ENCODE results near the gene ZNF214. TPM values are rescaled to one million over a fixed set of nuclear protein-coding genes. Genes with fewer than 3 reads are reported as not detected.
A peak's percentile ranks its signal among the peaks of the same experiment; 100 is the strongest.

Gene ZNF214
- 1 to 10 TPM in 2 of 4 donors, under 1 TPM in 1, not detected in 1; 0.60 to 2.4 (median 1.1) TPM for total RNA-seq

- intact Hi-C loops (cut with DNase I; ENCODE audit: low total_unique reads) (no loop called here), in situ Hi-C loops (cut with MboI; ENCODE audit: low pct_ligation_motif_present in 1 of 4, low pct_unique_long_range_greater_than_20kb in 1 of 4, low sequenced_read_pairs in 3 of 4) (no loop called here)
- Histone ChIP-seq H3K27ac (peak within 1 kb of the TSS; percentile 74 to 88 (median 80)), H3K9me3 (no peaks in the 10 kb centered on the region), H3K27me3 (no peaks in the 10 kb centered on the region), H3K4me1 (peaks cover 5 to 15% (median 9%) of the 10 kb centered on the region in 4 donors), H3K4me3 (peak within 1 kb of the TSS; percentile 55 to 81 (median 71)), H3K36me3 (no peaks in the 10 kb centered on the region)
- peak; percentile 94 for DNase-seq
- TF ChIP-seq POLR2A (IDR thresholded peaks at IDR 0.05) (no peak), POLR2AphosphoS5 (IDR thresholded peaks at IDR 0.05) (peak in 2 of 3 donors; percentile 20 to 41)
- WGBS, 2 donors (ENCODE audit: low coverage in 1 of 2), result 8% methylated on average over 43 of the region's 47 CpGs; no CpG with 5 or more reads in 1 of the 2 donors
Measured at GRCh38 chr11:7020183-7020917, at the start of gene ZNF214, which contains the start of gene NLRP14. Gene ZNF214, minus strand, starts transcription at chr11:7020346. Its CDS starts 17,511 bp downstream, at chr11:7002835. Gene NLRP14, plus strand, starts transcription at chr11:7020479. Its CDS starts 18,108 bp downstream, at chr11:7038587.

- no peaks in the 10 kb centered on the region for H3K27me3 ChIP-seq
- no peaks in the 10 kb centered on the region for H3K9me3 ChIP-seq
- no peak overlapping the region for H3K27ac ChIP-seq
- H3K4me3 ChIP-seq, result no peak overlapping the region
- H3K4me1 ChIP-seq, result no peaks in the 10 kb centered on the region
- DNase-seq, result no peak
- WGBS, 2 donors (ENCODE audit: low coverage in 1 of 2), result 90% methylated on average over 2 of the region's 2 CpGs
- H3K36me3 ChIP-seq, result no peaks in the 10 kb centered on the region
- no peak for TF ChIP-seq EP300 (IDR thresholded peaks at IDR 0.05; ENCODE audit: low read depth)
- TF ChIP-seq POLR2AphosphoS5 (IDR thresholded peaks at IDR 0.05), result no peak
- TF ChIP-seq CTCF (IDR thresholded peaks at IDR 0.05), result no peak
- no peak for TF ChIP-seq POLR2A (IDR thresholded peaks at IDR 0.05)
- intact Hi-C loops (cut with DNase I; ENCODE audit: low total_unique reads) (no loop called here), in situ Hi-C loops (cut with MboI; ENCODE audit: low pct_ligation_motif_present in 1 of 4, low pct_unique_long_range_greater_than_20kb in 1 of 4, low sequenced_read_pairs in 3 of 4) (no loop called here)
Measured at GRCh38 chr11:7062534-7062933, 42.4 kb upstream of the ZNF214 start.

GRCh38 chr11:7060868-7061267 is 40.7 kb upstream of the ZNF214 start:
- H3K27me3 ChIP-seq, result no peaks in the 10 kb centered on the region
- no peaks in the 10 kb centered on the region for H3K36me3 ChIP-seq
- in situ Hi-C loops (cut with MboI; ENCODE audit: low pct_ligation_motif_present in 1 of 4, low pct_unique_long_range_greater_than_20kb in 1 of 4, low sequenced_read_pairs in 3 of 4) (no loop called here), intact Hi-C loops (cut with DNase I; ENCODE audit: low total_unique reads) (no loop called here)
- no peaks in the 10 kb centered on the region for H3K4me1 ChIP-seq
- no peak overlapping the region for H3K27ac ChIP-seq
- TF ChIP-seq CTCF (IDR thresholded peaks at IDR 0.05) (no peak), POLR2AphosphoS5 (IDR thresholded peaks at IDR 0.05) (no peak), POLR2A (IDR thresholded peaks at IDR 0.05) (no peak), EP300 (IDR thresholded peaks at IDR 0.05; ENCODE audit: low read depth) (no peak)
- no peak overlapping the region for H3K4me3 ChIP-seq
- no peaks in the 10 kb centered on the region for H3K9me3 ChIP-seq
- DNase-seq, result no peak
- 67 to 70% methylated on average over 1 of the region's 1 CpG for WGBS, 2 donors (ENCODE audit: low coverage in 1 of 2)

- no peak for TF ChIP-seq POLR2A (IDR thresholded peaks at IDR 0.05)
- no peak for TF ChIP-seq EP300 (IDR thresholded peaks at IDR 0.05; ENCODE audit: low read depth)
- TF ChIP-seq CTCF (IDR thresholded peaks at IDR 0.05), result no peak
- TF ChIP-seq POLR2AphosphoS5 (IDR thresholded peaks at IDR 0.05), result no peak
- WGBS, 2 donors (ENCODE audit: low coverage in 1 of 2), result 32 to 51% methylated on average over 2 of the region's 2 CpGs
Measured at GRCh38 chr11:7057641-7058040, 37.5 kb upstream of the ZNF214 start.

More at GRCh38 chr11:7057641-7058040, 37.5 kb upstream of the ZNF214 start:
- Histone ChIP-seq H3K36me3 (no peaks in the 10 kb centered on the region), H3K4me3 (no peak overlapping the region), H3K9me3 (no peaks in the 10 kb centered on the region), H3K27ac (no peak overlapping the region), H3K4me1 (no peaks in the 10 kb centered on the region), H3K27me3 (no peaks in the 10 kb centered on the region)
- intact Hi-C loops (cut with DNase I; ENCODE audit: low total_unique reads), result no loop called here
- in situ Hi-C loops (cut with MboI; ENCODE audit: low pct_ligation_motif_present in 1 of 4, low pct_unique_long_range_greater_than_20kb in 1 of 4, low sequenced_read_pairs in 3 of 4), result no loop called here
- DNase-seq, result no peak

Measured in transverse colon (tissue), 4 donors.